HG02970 (cell line): ENCODE results near the gene PRKCZ.

ENCODE experiments used
- ATAC-seq: cut with Tn5 transposase; IDR thresholded peaks from one replicate; pipeline ENCODE4 v1.9.1; 2021; ENCODE audit warnings: mild to moderate bottlenecking, moderate library complexity, moderate number of reproducible peaks; ENCODE audit not compliant: unreplicated experiment, low FRiP score

Gene PRKCZ

DNA sequence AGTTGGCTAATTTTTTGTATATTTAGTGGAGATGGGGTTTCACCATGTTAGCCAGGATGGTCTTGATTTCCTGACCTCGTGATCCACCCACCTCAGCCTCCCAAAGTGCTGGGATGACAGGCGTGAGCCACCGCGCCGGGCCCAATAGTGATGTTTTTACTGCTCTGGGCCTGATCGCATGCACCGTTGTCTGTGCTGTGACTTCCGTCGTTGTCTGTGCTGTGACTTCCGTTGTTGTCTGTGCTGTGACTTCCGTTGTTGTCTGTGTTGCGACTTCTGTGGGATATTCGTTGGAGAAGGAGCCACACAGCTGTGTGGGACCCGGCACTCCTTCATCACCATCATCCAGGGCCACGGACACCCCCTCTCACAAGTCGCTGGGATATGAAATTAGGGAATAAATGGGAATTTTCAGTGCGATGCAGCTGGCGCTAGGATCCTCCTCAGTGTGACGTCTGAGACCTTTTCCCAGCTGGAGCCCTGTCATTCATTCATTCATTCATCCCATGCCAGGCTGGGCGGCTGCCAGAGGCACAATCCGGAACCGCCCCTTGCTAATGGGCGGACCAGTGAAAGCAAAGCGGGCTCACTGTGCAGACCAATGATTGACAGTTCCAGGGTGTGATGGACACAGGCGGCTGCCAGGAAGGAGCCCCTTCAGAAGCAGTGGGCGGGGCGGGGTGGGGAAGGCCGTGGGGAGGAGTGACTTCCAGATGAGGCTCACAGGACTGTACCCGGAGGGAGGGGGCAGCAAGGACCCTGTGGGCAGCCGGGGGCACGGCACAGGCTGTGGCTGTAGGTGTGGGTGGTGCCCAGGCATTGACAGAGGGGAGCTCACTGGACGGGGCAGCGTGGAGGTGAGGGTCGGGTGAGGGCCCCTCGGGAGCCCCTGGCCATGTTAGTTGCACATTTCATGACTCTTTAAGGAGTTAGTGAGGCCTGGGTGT, 48.9 kb downstream of the PRKCZ start:
- no peak for ATAC-seq

DNA sequence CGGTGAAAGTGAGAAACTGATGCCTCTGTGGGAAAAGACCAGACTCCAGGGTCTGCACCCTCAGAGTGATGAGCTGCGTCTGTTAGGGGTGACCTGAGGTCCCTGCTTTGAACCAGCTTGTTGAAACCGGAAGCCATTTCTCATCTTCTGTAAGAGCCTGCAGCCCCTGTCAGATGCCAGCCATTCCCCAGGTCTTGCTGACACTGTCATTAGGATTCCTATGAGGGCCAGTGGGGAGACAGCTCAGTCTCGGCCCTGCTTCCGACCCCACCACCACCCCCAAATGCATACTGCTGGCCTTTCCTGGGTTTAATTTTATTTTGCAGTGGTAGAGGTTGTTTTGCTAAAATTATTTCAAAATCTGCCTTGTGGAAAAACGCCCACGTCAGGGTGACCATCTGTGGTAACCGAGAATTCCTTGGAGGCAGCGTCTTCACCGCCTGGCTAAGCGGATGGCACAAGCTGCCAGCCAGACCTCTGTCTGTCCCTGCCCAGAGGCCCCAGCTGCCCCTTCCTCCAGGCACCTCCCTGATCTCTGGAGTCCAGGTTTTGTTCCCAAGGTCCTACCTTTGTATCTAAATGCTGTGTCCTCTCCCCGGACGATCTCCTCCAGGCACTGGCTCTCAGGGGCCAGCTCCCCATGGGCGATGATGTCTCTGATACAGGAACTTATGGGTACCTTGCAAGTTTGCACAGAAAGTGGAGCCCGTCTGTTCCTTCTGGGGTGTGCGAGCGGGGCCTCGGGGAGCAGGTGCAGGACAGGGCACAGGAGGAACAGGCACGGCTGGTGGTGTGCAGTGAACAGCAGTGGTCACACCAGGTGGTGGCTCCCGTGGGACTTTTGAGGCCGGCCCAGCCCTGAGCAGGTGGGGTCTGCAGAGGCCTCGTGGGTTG, 49.9 kb downstream of the PRKCZ start:
- ATAC-seq: no peak

DNA sequence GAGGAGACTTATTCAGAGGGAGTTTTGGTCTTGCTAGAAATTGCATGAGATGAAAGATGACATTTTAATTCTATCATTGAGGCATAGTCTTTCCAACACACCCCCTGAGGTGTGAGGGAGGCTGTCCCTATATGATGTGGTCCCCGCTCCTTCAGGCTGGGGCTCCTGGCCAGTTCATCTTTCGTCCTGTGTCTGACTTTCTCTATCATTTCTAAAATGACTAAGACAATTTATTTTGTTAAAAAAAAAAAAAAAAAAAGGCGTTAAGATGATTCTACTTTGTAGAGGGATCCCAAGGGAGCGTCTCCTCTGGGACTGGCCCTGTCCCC, 50.5 kb downstream of the PRKCZ start:
- no peak for ATAC-seq

DNA sequence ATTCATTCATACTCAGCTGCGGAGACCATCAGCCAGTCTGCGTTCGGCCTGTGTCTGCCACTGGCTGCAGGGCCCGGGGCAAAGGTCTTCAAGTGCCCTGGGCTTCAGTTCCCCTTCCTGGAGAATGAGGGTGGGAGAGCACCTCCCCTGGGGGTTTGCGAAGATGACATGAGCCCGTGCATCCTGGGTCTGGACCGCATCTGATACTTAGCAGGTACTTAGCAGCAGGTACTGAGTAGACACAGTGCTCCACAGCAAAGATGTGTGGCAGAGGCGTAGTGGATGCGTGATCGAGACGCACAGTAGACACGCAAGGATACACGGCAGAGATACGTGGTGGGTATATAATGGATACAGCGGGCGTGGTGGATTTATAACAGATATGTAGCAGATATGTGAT, 51.3 kb downstream of the PRKCZ start:
- no peak for ATAC-seq

DNA sequence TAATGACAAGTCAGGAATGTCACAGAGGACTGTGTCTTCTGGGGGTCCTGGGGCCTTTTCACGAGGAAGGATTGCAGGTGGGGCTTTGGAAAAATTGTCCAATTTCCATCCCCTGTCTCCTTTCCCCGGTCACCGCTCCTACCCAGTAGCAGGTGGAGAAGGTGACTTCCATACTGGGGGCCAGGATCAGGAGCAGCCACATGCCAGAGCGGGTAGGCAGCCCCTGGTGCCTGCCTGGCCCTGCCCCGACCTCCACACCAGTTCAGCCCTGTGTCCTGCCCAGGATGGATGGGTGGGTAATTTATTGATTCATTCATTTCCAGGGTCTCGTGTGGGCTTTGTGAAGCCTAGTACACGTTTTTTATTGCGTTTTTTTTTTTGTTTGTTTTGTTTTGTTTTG, 51.7 kb downstream of the PRKCZ start:
- ATAC-seq: no peak

DNA sequence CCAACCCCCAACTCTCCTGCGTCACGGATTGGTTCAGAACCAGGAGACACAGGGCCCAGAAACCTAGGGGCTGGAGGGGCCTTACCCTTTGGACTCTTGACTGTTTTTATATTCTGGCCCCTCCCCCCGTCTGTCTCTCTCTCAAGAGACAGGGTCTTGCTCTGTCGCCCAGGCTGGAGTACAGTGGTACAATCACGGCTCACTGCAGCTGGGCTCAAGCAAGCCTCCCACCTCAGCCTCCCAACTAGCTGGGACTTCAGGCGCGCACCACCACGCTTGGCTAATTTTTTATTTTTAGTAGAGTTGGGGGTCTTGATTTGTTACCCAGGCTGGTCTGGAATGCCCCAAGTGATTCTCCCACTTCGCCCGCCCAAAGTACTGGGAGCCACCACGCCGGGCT, 52.5 kb downstream of the PRKCZ start:
- no peak for ATAC-seq

DNA sequence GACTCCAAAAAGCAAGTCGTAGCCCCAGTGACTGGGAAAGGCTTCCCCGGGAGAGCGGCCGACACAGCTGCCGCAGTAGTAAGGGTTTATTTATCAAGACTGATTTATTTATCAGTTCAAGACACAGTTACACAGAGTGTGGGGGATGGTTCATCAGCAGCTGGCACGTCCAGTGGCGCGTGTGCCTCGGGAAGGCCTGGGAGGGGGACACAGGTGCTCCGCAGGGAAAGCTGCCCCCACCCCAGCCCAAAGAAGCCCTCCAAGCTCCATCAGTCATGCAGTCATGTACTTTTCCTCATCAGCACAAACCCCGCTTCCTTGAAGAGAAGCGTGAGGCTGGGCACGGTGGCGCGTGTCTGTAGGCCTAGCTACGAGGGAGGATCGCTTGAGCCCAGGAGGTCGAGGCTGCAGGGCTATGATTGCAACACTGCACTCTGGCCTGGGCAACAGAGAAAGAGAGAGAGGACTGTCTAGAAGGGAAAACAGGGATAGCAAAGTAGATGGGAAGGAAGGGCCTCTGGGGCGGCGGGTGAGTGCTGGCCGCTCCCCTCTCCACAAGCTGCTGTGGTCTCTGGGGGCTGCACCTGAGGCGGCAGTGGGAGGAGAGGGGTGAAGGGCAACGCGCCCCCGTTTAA, 53.2 kb downstream of the PRKCZ start:
- ATAC-seq: no peak

DNA sequence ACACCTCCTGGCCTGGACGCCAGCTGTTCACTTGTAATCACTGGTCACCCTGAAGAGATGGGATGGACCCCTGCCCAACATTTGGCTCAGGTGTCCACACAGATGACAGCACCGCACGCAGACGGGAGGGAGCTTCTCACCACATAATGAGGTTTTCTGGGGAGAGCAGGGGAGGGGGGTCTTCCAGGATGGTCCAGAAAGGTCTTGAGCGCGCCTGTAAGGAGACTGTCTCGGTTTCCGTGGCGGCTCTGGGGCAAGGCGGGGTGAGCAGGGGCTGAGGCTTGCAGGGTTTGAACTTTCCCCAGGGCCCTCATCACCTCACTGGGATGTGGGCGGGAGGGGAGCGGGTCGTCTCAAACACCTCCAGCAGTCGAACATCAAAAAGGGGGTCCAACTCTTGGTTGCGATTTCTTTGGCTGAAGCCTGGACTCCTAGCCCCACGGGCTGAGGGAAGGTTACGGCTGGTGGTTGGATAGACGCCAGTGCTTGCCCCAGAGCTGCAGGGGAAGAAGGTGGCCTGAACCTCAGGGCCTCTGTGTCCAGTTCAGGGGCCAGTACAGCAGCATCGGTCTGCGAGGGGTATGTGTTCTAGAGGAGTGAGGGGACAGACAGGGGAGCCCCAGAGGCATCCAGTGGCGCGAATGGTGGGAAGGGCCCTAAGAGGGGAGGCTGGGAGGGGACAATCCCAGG, 53.8 kb downstream of the PRKCZ start:
- no peak for ATAC-seq

DNA sequence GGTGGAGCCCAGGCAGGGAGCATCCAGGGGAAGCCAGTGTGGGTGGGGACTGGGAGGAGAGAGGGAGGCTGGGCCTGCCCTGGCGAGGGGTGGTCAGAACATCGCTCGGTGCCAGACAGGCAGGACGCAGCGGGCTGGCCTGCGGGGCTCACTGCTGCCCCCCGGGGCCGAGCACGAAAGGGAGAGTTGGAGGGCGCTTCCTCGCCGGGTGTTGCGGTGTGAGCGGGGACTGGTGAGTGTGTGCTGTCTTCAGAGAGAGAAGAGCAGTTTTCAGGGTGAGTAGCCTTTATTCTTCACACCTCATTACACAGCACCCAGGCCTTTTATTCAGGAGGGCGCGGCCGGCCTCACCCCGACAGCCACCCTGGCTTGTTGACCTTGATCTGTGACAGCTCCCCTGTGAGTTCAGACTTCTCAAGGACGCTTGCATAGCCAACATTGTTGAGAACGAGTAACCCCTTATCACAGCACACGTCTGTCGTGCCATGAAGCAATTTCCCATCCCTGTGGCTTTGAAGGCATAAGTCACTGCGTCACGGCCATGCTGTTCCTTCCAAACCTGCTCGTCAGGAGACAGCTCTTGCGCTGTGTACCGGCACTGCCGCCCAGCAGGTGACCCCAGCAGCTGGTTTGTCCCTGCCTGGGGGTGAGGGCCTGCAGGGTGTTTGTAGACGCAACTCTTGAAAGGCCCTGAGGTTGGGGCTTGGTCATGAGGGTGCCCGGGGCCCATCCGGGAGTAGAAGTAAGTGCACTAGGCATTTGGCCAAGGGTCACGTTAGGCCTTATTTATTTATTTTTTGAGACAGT, 54.6 kb downstream of the PRKCZ start:
- no peak for ATAC-seq

DNA sequence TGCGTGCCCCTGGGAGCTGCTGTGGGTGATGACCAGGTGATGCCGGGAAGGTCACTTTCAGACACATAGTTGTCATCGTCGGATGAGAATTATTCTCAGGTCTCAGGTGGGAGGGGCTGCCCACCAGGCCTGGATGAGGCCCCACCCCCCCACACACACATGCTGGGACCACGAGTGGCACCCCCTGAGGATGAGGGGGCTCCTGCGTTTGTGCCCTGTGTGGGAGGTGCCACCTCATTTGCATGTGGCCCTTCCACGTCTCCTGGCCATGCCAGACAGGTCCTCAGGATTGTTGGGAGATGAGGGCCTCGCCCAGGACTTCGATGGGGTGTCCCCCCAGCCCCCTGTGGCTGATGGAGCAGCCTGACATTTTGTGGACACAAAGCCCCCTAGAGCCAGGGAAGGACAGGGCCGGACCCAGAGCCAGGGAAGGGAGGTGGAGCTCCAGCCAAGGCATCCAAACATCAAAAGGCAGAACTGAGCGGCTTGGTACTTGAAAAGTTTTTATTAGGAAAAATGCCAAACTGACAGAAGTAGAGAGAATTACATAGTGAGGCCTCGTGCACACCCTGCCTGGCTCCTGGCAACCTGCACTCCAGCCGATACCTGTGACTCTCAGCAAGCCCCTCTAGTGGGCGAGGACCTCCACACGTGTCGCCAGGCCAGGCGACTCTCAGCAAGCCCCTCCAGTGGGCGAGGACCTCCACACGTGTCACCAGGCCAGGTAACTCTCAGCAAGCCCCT, 55.7 kb downstream of the PRKCZ start:
- no peak for ATAC-seq

DNA sequence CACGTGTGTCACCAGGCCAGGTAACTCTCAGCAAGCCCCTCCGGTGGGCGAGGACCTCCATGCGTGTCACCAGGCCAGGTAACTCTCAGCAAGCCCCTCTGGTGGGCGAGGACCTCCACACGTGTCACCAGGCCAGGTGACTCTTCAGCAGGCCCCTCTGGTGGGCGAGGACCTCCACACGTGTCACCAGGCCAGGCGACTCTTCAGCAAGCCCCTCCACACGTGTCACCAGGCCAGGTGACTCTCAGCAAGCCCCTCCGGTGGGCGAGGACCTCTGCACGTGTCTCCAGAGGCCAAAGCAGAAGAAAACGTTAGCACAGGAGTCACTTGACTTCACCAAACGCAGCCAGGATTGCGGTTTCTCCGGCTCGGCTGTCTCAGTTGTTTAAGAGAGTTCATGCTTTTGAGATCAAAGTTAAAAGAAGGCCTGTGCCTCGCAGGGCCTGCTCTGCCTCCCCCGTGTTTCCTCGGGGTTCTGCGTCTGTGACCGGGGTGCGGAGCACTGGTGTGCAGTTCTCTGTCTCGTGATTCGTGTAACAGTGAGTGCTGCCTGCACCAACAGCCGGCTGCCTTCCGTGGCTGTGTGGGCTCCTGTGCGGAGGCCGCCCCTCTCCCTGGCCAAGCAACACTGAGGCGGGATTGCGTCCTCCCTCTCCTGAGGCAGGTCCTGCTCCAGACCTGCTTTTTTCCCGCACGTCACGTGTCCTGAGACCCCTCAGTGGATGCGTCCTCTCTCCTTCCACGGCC, 56.6 kb downstream of the PRKCZ start:
- no peak for ATAC-seq

DNA sequence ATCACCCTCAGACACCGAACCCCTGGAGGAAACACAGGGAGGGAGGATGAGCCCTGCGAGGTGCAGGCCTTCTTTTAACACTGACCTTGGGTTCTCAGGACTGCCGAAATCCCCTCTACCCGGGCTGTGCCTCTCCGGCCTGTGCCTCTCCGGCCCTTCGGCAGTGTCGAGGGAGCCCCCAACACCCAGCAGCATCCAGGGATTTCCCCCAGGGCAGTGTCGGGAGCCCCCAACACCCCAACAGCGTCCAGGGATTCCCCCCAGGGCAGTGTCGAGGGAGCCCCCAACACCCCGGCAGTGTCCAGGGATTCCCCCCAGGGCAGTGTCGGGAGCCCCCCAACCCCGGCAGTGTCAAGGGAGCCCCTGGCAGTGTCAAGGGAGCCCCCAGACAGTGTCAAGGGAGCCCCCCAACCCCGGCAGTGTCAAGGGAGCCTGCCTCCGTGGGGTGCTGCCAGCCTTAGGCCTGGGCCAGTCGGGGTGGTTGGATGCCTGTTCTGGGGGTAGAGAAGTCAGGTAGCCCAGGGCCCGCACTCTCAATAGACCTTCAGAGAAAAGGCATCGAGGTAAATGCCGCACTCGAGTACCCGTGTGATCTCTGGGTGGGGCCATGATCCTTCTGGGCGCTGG, 57.5 kb downstream of the PRKCZ start:
- no peak for ATAC-seq

DNA sequence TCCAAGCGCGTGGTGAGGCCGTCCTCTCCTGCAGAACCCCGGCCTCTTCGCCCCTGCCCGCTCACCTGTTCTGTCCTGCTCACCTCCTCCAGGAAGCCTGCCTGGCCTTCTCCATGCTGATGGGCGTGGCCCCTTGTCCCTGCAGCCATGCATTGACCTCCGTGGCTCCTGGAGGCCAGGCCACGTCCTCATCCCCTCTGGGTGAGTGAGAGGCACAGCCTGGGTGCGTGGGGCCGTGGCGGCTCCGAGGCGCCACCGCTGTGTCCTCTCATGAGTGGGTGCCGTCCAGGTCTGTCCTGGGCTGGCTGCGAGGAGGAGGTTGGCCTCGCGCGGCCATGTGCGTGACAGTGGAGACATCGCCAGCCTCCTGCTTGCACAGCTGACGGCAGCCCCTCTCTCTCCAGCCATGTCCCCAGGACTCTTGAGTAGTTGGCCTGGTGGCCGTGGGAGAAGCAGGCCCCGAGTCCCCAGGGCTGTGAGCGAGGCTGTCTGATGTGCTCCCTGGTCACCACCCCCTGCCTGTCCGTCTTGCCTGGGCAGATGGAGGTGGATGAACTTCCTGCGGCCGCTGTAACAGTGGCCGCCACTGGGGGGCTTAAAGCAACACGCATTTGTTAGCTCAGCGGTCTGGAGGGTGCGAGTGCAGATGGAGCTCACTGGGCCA, 58.1 kb downstream of the PRKCZ start:
- no peak for ATAC-seq

DNA sequence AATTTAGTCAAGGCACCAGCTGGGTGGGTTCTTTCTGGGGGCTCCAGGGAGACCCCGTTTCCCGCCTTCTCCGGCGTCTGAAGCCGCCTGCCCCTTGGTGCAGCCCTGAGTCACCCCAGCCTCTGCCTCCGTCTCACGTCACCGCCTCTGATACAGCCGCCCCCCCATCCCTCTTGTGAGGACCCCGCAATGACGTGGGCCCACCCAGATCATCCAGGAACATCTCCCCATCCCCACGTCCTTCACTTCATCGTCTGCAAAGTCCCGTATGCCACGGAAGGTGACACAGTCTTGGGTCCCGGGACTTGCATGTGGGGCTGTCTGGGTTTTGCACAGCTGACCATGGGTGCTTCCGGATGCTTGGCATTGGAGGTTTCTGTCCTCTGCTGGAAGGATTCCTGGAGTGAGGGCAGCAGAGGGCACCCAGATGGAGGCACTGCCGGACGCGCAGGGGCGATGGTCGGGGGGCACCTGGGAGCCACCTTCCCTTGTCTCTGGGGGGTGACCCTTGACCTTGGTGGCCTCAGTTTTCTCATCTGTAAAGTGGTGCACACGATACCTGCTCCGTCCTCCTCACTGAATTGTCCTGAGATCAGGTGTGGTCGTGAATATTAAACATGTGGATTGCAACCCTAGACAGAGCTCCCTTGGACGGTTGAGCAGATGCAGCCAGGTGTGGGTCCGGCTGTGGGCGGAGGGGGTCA, 58.8 kb downstream of the PRKCZ start:
- no peak for ATAC-seq

DNA sequence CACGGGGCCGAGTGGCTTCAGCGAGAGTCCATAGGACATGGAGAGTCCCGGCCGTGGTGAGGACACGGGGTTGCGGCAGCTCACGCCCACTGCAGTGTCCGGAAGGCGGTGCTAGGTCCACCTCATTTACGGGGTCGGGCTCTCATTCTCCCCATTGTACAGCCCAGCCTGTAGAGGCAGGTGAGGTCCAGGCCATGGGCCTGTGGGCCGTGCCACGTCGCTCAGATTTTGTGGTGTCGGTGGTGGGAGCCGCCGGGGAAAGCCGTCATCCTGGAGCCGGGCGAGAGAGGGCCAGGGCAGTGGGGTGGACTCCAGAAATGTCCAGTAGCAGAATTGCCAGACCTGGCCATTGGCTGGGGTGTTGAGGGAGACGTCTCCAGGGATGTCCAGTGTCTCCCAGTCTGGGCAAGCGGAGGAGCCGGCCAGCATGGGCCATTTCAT, 59.4 kb downstream of the PRKCZ start:
- no peak for ATAC-seq

DNA sequence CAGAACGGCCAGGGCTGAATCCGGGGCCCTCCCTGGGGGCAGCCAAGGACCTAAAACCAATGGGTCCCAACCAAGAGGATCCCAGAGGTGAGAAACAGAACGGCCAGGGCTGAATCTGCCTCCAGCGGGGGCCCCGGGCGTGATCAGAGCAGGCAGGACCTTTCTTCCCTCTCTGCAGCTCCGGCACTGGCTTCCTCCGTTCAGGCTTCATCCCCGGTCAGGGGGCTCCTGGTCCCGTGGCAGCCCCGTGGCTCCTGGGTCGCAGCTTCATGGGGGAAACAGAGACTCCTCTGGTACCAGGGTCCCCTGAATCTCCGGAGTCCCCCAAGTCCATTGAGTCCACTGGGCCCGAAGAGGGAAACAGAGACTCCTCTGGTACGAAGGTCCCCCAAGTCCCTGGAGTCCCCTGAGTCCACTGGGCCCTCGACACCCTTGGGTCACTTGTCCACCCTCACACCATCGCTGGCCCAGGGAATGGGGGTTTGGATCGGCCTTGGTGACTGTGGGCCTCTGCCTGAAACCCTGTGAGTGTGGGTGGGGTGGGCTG, 60.1 kb downstream of the PRKCZ start:
- no peak for ATAC-seq
